ENCODE results near the gene BID. TPM values are rescaled to one million over a fixed set of nuclear protein-coding genes. Genes with fewer than 3 reads are reported as not detected.

BID gene
- total RNA-seq, 3 donors from 2014 or later (not counting 1 experiment from before 2014, with no cell fraction given), result 40.9 to 42.4 (median 42.3) TPM

- Histone ChIP-seq H3K9me3 (ENCODE audit: control insufficient read depth, insufficient read depth, low read length) (no peaks in the 10 kb centered on the region), H3K27ac (ENCODE audit: low read length) (no peak overlapping the region), H3K27me3 (ENCODE audit: control insufficient read depth, insufficient read depth, low read length) (no peaks in the 10 kb centered on the region), H3K4me1 (ENCODE audit: control insufficient read depth, insufficient read depth, low read length) (peaks cover 10% of the 10 kb centered on the region), H3K36me3 (ENCODE audit: control insufficient read depth, insufficient read depth, low read length) (peaks cover 6% of the 10 kb centered on the region), H3K4me3 (ENCODE audit: low read length) (no peak overlapping the region)
- no peak overlapping the region for H3K4me3 Mint-ChIP-seq
- peak overlapping the region; percentile 61 to 83 for H3K27ac Mint-ChIP-seq
- no peaks in the 10 kb centered on the region for H3K36me3 Mint-ChIP-seq
- no peaks in the 10 kb centered on the region for H3K27me3 Mint-ChIP-seq (ENCODE audit: low read depth in 2 of 2)
- DNase-seq (no peak), ATAC-seq (no peak)
- 59% methylated on average over 1 of the region's 3 CpGs for WGBS (ENCODE audit: insufficient coverage)
- intact Hi-C loops (cut with micrococcal nuclease), result no loop called here
- no peaks in the 10 kb centered on the region for H3K9me3 Mint-ChIP-seq
- peaks cover 13 to 15% of the 10 kb centered on the region in 2 donors for H3K4me1 Mint-ChIP-seq
- no peak for TF ChIP-seq CTCF (IDR thresholded peaks at IDR 0.05)
These were observed 66.7 kb downstream of the BID start for GRCh38 chr22:17707526-17707925.

GRCh38 chr22:17706947-17707346 is 67.3 kb downstream of the BID start:
- Mint-ChIP-seq H3K4me3 (no peak overlapping the region), H3K27ac (peak overlapping the region; percentile 61 to 83), H3K27me3 (ENCODE audit: low read depth in 2 of 2) (no peaks in the 10 kb centered on the region), H3K4me1 (peaks cover 13 to 15% of the 10 kb centered on the region in 2 donors), H3K9me3 (no peaks in the 10 kb centered on the region), H3K36me3 (no peaks in the 10 kb centered on the region)
- ATAC-seq, result no peak
- Histone ChIP-seq H3K27ac (ENCODE audit: low read length) (no peak overlapping the region), H3K36me3 (ENCODE audit: control insufficient read depth, insufficient read depth, low read length) (peaks cover 12% of the 10 kb centered on the region), H3K4me1 (ENCODE audit: control insufficient read depth, insufficient read depth, low read length) (peaks cover 10% of the 10 kb centered on the region), H3K9me3 (ENCODE audit: control insufficient read depth, insufficient read depth, low read length) (no peaks in the 10 kb centered on the region), H3K4me3 (ENCODE audit: low read length) (no peak overlapping the region), H3K27me3 (ENCODE audit: control insufficient read depth, insufficient read depth, low read length) (no peaks in the 10 kb centered on the region)
- no peak for DNase-seq
- TF ChIP-seq CTCF (IDR thresholded peaks at IDR 0.05), result no peak
- 100% methylated on average over 1 of the region's 1 CpG for WGBS (ENCODE audit: insufficient coverage)
- intact Hi-C loops (cut with micrococcal nuclease), result no loop called here

- Mint-ChIP-seq H3K27me3 (ENCODE audit: low read depth in 2 of 2) (no peaks in the 10 kb centered on the region), H3K36me3 (no peaks in the 10 kb centered on the region), H3K9me3 (no peaks in the 10 kb centered on the region), H3K4me3 (peak overlapping the region; percentile 75), H3K27ac (peak overlapping the region; percentile 61 to 83), H3K4me1 (peaks cover 13 to 15% of the 10 kb centered on the region in 2 donors)
- Histone ChIP-seq H3K27me3 (ENCODE audit: control insufficient read depth, insufficient read depth, low read length) (no peaks in the 10 kb centered on the region), H3K27ac (ENCODE audit: low read length) (peak overlapping the region; percentile 48), H3K9me3 (ENCODE audit: control insufficient read depth, insufficient read depth, low read length) (no peaks in the 10 kb centered on the region), H3K4me3 (ENCODE audit: low read length) (no peak overlapping the region), H3K36me3 (ENCODE audit: control insufficient read depth, insufficient read depth, low read length) (peaks cover 12% of the 10 kb centered on the region), H3K4me1 (ENCODE audit: control insufficient read depth, insufficient read depth, low read length) (peaks cover 10% of the 10 kb centered on the region)
- ATAC-seq (peak; percentile 90 to 94 (median 90)), DNase-seq (peak; percentile 17 to 46)
- WGBS (ENCODE audit: insufficient coverage), result 32% methylated on average over 9 of the region's 9 CpGs
- intact Hi-C loops (cut with micrococcal nuclease), result no loop called here
- TF ChIP-seq CTCF (IDR thresholded peaks at IDR 0.05), result no peak
These were observed 68.0 kb downstream of the BID start for GRCh38 chr22:17705951-17706900.
